ENCODE data around the gene CLN5.

GRCh38 chr13:76968041-76968440 lies 23.8 kb upstream of the CLN5 start:
- TF ChIP-seq CTCF (IDR thresholded peaks at IDR 0.05) (no peak), POLR2A (IDR thresholded peaks at IDR 0.05) (no peak)

Data from vagina (tissue), 2 donors.